Stimulated activated CD8-positive, alpha-beta memory T cell treated with anti-CD3 and anti-CD28 coated beads, Interleukin-2, amount 100 ng/mL, for 1 hour (primary cell): ENCODE results near the gene KBTBD8.

Source experiments
- DNase-seq, 2 donors: peaks; one replicate each; pipeline ENCODE4 v3.0.0-alpha.2; 2020; ENCODE audit warnings: low read depth in 2 of 2

KBTBD8 gene

GRCh38 chr3:66997560-66998112 is 471 bp upstream of the KBTBD8 start:
- peak in 1 of 2 donors; percentile 89 for DNase-seq

- no peak for DNase-seq
These were observed 763 bp downstream of the KBTBD8 start for GRCh38 chr3:66998904-66999235.

- DNase-seq = no peak
These were observed 1.9 kb downstream of the KBTBD8 start for GRCh38 chr3:67000009-67000408.

- no peak for DNase-seq
These were observed 3.2 kb downstream of the KBTBD8 start for GRCh38 chr3:67001086-67001861.

- no peak for DNase-seq
These were observed 7.9 kb downstream of the KBTBD8 start for GRCh38 chr3:67005974-67006373.

GRCh38 chr3:67006460-67006859 is 8.4 kb downstream of the KBTBD8 start:
- DNase-seq = no peak

- no peak for DNase-seq
These were observed 10.3 kb downstream of the KBTBD8 start for GRCh38 chr3:67008388-67008787.

GRCh38 chr3:67009716-67010115 is 11.6 kb downstream of the KBTBD8 start:
- no peak for DNase-seq

- DNase-seq = no peak
These were observed 13.5 kb downstream of the KBTBD8 start for GRCh38 chr3:67011414-67012131.

GRCh38 chr3:67012564-67012963 is 14.5 kb downstream of the KBTBD8 start:
- no peak for DNase-seq

- no peak for DNase-seq
These were observed 17.8 kb downstream of the KBTBD8 start for GRCh38 chr3:67015702-67016484.

- DNase-seq = no peak
These were observed 18.5 kb downstream of the KBTBD8 start for GRCh38 chr3:67016522-67017080.

GRCh38 chr3:67017211-67017610 is 19.1 kb downstream of the KBTBD8 start:
- no peak for DNase-seq

GRCh38 chr3:67018105-67018788 is 20.1 kb downstream of the KBTBD8 start:
- DNase-seq = no peak

- DNase-seq = no peak
These were observed 20.9 kb downstream of the KBTBD8 start for GRCh38 chr3:67018789-67019526.

GRCh38 chr3:67028001-67028784 is 30.1 kb downstream of the KBTBD8 start:
- DNase-seq = no peak

GRCh38 chr3:67030785-67031740 is 33.0 kb downstream of the KBTBD8 start:
- DNase-seq = no peak

GRCh38 chr3:67031986-67032385 is 33.9 kb downstream of the KBTBD8 start:
- no peak for DNase-seq

- no peak for DNase-seq
These were observed 35.0 kb downstream of the KBTBD8 start for GRCh38 chr3:67033079-67033478.
